DOHH2 (cell line): ENCODE results near the gene SLC38A6.

ENCODE experiments used
- CTCF ChIP-seq: fragments of 200-600 bp; sonication (generic); IDR thresholded peaks from one replicate; pipeline ENCODE4 v1.5.1; 2014; ENCODE audit warnings: antibody characterized with exemption, mild to moderate bottlenecking, low read depth, low read length; ENCODE audit not compliant: poor library complexity, severe bottlenecking
- EZH2phosphoT487 ChIP-seq: fragments of 200-600 bp; sonication (generic); IDR thresholded peaks from 2 replicates; pipeline ENCODE4 v1.6.1; 2017; ENCODE audit warnings: borderline replicate concordance, mild to moderate bottlenecking, antibody characterized with exemption, low read length, moderate library complexity, mixed read lengths

DNA sequence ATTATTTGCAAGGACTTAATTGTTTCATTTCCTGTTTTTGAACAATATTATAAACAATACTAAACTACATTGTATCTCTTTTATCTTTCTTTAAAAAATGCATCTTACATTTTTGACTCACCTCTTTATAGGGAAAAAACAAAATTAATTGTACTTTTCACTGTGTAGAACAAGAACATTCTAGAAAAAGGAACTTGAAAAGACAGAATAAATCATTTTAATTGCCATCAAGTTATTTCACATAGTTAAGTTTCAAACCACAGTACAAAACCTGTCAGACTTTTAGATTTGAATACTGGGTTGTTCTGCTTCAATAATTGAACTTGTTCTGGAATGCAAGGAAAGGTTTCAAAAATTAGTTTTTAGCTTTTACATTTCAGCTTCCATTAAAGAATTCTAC, 50.0 kb downstream of the SLC38A6 start:
- TF ChIP-seq CTCF: no peak
- no peak for TF ChIP-seq EZH2phosphoT487
